ENCODE results near the gene UBL5. TPM values are rescaled to one million over a fixed set of nuclear protein-coding genes. Genes with fewer than 3 reads are reported as not detected.

UBL5 gene
- polyA plus RNA-seq, 5 donors: 191 to 281 (median 227) TPM

- no peak for DNase-seq
Measured at GRCh38 chr19:9848762-9849161, 21.0 kb downstream of the UBL5 start.

- no peak for DNase-seq
Measured at GRCh38 chr19:9849791-9850190, 22.1 kb downstream of the UBL5 start.

- no peak for DNase-seq
Measured at GRCh38 chr19:9850235-9850959, 22.7 kb downstream of the UBL5 start.

- no peak for DNase-seq
Measured at GRCh38 chr19:9854282-9854846, 26.6 kb downstream of the UBL5 start.

GRCh38 chr19:9856609-9857008, 28.9 kb downstream of the UBL5 start:
- DNase-seq: no peak

GRCh38 chr19:9857076-9857721, 29.5 kb downstream of the UBL5 start:
- no peak for DNase-seq

- no peak for DNase-seq
Measured at GRCh38 chr19:9857920-9858746, 30.4 kb downstream of the UBL5 start.

- DNase-seq: no peak
Measured at GRCh38 chr19:9858766-9859165, 31.0 kb downstream of the UBL5 start.

GRCh38 chr19:9860407-9860806, 32.7 kb downstream of the UBL5 start:
- no peak for DNase-seq

- no peak for DNase-seq
Measured at GRCh38 chr19:9861503-9861902, 33.8 kb downstream of the UBL5 start.

GRCh38 chr19:9862938-9863337, 35.2 kb downstream of the UBL5 start:
- DNase-seq: no peak

- no peak for DNase-seq
Measured at GRCh38 chr19:9863759-9864158, 36.0 kb downstream of the UBL5 start.

- DNase-seq: no peak
Measured at GRCh38 chr19:9865732-9866501, 38.2 kb downstream of the UBL5 start.

GRCh38 chr19:9868983-9869617, 41.4 kb downstream of the UBL5 start:
- no peak for DNase-seq

GRCh38 chr19:9871626-9872338, 44.1 kb downstream of the UBL5 start:
- no peak for DNase-seq

GRCh38 chr19:9872618-9873242, 45.0 kb downstream of the UBL5 start:
- no peak for DNase-seq

- DNase-seq: no peak
Measured at GRCh38 chr19:9875031-9875627, 47.4 kb downstream of the UBL5 start.

GRCh38 chr19:9875796-9876195, 48.1 kb downstream of the UBL5 start:
- DNase-seq: no peak

GRCh38 chr19:9877780-9878510, 50.2 kb downstream of the UBL5 start:
- no peak for DNase-seq

Data from right lung (tissue), 5 donors.